Effector CD8-positive, alpha-beta T cell (primary cell): ENCODE results near the gene DDN.

Experiments
- DNase-seq: peaks from one replicate; lab custom pipeline; 2025; lab: John Stamatoyannopoulos, UW

The DDN gene

GRCh38 chr12:49031573-49032161 lies 32.5 kb upstream of the DDN start:
- no peak for DNase-seq

GRCh38 chr12:49030714-49031572 lies 31.8 kb upstream of the DDN start:
- DNase-seq: no peak

GRCh38 chr12:49030119-49030518 lies 30.9 kb upstream of the DDN start:
- DNase-seq: no peak

- DNase-seq: no peak
These were observed 29.6 kb upstream of the DDN start for GRCh38 chr12:49028666-49029275.

- DNase-seq: no peak
These were observed 28.8 kb upstream of the DDN start for GRCh38 chr12:49027846-49028555.

GRCh38 chr12:49026678-49027480 lies 27.7 kb upstream of the DDN start:
- DNase-seq: no peak

GRCh38 chr12:49026101-49026500 lies 26.9 kb upstream of the DDN start:
- DNase-seq: no peak

GRCh38 chr12:49025463-49025862 lies 26.3 kb upstream of the DDN start:
- no peak for DNase-seq

- no peak for DNase-seq
These were observed 25.4 kb upstream of the DDN start for GRCh38 chr12:49024543-49024942.

GRCh38 chr12:49023812-49024211 lies 24.6 kb upstream of the DDN start:
- DNase-seq: no peak

- DNase-seq: no peak
These were observed 23.5 kb upstream of the DDN start for GRCh38 chr12:49022558-49023178.

- no peak for DNase-seq
These were observed 22.2 kb upstream of the DDN start for GRCh38 chr12:49021292-49021915.

- DNase-seq: no peak
These were observed 21.3 kb upstream of the DDN start for GRCh38 chr12:49020441-49020840.

- no peak for DNase-seq
These were observed 20.5 kb upstream of the DDN start for GRCh38 chr12:49019443-49020324.

- no peak for DNase-seq
These were observed 19.9 kb upstream of the DDN start for GRCh38 chr12:49019120-49019430.

GRCh38 chr12:49018261-49019119 lies 19.3 kb upstream of the DDN start, which contains the start of gene PRKAG1:
PRKAG1 (minus strand) TSS chr12:49018776; CDS start chr12:49018740, 36 bp downstream.
- DNase-seq: peak; percentile 94

GRCh38 chr12:49017891-49018260 lies 18.7 kb upstream of the DDN start:
- DNase-seq: no peak

- DNase-seq: no peak
These were observed 16.0 kb upstream of the DDN start for GRCh38 chr12:49015196-49015595.

GRCh38 chr12:49014547-49014946 lies 15.4 kb upstream of the DDN start:
- no peak for DNase-seq
